NCI-H128 (cell line): Measurements from ENCODE around the gene INTS3.
"Not testable (repeated sequence)": the region's sequence is repeated elsewhere in the genome, so short reads cannot be mapped to it uniquely, and the experiment has no call there.

Source experiments
- DNase-seq: peaks from one replicate; lab custom pipeline; 2025; ENCODE audit not compliant: unreplicated experiment; lab: John Stamatoyannopoulos, UW

The INTS3 gene

DNA sequence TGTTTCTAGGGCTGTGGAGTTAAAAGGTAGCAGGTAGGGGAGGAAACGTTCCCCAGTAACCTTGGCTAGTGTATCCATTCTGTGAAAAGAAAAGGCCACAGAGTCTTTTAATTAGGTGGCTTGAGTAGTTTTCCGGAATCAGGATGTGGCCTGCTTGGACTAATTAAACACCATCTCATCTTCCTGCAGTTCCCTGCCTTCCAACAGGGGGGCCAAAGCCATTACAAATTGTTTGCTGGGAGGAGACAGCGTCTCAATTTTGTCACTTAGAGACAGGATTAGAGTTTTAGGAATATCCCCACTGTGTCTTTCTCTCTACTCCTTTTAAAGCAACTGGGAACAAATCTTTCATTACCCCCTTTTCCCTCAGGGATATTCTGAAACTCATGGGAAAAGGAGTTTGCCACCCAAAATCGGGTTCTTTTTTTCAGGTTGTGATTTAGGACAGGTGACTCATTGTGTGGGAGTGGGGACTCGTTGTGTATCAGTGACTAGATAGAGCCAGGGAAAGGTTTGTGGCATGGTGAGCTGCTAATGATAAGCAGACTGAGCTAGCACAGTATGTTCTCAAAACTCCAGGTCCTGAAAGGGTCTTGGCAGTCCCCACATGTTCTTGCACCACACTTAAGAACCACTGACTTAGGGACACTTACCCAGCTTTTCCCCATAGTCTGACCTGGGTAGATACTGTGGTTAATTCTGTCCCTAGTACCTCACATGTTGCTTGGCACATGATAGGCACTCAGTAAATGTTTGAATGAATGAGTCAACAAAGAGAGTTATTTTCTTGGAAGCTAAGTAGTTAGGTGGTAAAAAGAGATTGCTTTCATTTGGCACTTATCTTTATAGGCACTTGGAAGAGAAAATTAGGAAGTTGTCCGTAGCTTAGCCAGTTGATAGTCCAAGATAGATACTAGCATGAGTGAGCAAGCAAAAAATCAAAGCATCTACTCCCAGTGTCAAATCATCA, 22.5 kb downstream of the INTS3 start:
- no peak for DNase-seq

- DNase-seq: no peak
Observed at GRCh38 chr1:153752072-153752471, 24.2 kb downstream of the INTS3 start.

DNA sequence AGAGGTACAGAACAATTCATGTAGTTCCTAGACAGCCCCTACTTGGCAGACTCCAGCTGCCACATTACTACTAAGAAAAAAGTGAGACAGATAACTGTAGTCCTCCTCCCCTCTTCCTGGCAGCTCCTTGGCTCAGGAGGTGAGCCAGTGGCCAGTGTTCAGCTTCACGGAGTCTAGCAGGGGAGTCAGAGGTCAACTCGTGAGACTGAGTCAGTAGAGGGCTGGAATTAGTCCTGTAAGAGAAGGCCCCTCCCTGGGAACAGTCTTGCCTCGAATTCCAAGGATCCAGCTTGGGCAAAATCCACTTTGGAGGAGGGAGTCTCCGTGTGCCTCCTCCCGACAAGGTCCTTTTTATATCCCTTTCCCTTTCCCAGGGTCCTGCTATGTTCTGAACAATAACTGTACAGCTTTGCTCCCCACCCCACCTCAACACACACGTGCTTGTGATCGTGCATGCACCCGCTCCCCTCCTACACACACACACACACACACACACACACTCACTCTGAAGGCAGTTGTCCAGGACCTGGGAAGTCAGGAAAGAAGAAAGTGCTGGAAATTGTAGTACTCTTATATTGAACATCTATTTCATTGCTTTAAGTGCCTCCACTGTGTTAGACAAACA, 24.8 kb downstream of the INTS3 start:
- DNase-seq: no peak

DNA sequence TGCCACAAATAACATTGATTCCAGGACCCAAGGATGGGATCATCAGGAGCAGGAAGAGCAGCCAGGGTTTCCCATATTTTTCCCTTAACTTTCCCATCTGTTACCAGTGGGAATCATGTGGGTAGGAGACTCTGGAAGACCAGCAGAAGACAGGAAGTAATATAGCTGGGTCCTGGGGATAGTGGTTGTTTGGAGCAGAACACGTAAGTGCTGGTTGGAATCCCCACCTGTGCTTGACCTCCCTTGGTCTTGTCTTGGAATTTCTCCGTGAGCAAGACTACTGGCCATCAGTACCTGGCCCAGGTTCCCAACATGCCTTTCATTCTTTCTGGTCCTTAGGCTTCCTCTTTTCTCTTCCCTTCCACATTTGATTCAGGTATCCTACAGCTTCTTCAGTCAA, 26.4 kb downstream of the INTS3 start:
- DNase-seq: no peak

GRCh38 chr1:153760440-153760839, 32.6 kb downstream of the INTS3 start:
- DNase-seq: no peak

GRCh38 chr1:153763365-153764225, 35.7 kb downstream of the INTS3 start:
- DNase-seq: no peak

GRCh38 chr1:153764310-153764709, 36.5 kb downstream of the INTS3 start:
- DNase-seq: no peak

DNA sequence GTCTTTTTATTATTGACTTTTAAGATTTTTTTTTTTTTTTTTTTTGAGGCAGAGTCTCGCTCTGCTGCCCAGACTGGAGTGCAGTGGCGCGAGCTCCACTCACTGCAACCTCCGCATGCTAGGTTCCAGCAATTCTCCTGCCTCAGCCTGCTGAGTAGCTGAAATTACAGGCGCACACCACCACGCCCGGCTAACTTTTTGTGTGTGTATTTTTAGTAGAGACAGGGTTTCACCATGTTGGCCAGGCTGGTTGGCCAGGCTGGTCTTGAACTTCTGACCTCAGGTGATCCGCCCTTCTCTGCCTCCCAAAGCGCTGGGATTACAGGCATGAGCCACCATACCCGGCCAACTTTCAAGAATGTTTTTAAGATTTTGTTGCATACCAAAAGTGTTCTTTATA, 38.8 kb downstream of the INTS3 start:
- DNase-seq: not testable (repeated sequence)

DNA sequence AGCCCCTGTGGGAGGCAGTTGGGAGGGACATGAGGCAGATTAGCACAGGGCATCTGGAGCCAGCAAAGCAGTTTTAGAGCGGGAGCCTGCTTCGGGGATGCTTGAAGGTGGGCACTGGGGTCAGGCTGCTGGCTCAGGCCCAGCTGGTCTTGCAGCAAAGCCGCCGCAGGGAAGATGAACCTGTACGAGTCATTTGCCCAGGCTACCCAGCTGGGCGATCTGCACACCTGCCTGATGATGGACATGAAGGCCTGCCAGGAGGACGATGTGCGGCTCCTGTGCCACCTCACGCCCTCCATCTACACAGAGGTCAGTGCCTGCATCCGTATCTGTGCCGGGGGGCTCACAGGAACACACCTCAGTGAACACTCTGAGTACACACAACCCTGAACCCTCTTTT, 39.7 kb downstream of the INTS3 start:
- no peak for DNase-seq

DNA sequence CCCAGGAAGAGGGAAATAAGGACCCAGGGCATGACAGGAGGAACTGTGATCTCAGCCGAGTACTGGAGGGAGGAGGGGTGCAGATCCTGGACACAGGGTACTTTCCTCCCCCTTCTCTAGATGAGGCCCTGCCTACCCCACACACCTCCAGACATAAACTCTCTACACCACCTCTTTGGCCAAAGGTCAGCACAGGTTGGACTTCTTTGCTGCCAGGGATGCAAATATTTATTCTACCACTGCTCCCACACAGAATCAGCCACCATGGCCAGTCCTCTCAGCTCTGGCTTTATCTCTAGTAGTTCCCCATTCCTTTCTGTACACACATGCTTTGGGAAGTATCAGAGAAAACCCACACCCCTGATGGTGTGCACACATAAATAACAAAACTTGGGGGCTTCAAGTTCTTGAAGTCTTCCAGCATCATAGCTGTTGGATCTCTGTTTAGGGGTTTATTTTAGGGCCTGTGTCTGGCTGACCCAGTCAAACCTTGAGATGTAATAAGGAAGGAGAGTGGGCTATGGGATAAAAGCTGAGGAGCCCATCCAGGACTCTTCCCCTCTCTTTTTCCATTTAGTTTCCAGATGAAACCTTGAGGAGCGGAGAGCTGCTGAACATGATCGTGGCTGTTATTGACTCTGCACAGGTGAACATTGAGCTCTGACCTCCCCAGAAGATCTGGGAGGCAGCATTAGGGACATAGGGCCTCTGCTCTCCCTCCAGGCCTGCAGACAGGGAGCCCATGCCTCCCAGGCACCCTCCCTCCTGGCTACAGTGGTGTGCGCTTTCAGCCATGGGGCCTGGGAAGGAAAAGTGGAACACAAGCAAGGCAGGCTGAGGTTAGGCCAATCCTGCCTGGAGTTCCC, 40.7 kb downstream of the INTS3 start:
- DNase-seq: no peak

- DNase-seq: no peak
Observed at GRCh38 chr1:153769221-153769620, 41.4 kb downstream of the INTS3 start.

- no peak for DNase-seq
Observed at GRCh38 chr1:153770797-153771196, 42.9 kb downstream of the INTS3 start.

DNA sequence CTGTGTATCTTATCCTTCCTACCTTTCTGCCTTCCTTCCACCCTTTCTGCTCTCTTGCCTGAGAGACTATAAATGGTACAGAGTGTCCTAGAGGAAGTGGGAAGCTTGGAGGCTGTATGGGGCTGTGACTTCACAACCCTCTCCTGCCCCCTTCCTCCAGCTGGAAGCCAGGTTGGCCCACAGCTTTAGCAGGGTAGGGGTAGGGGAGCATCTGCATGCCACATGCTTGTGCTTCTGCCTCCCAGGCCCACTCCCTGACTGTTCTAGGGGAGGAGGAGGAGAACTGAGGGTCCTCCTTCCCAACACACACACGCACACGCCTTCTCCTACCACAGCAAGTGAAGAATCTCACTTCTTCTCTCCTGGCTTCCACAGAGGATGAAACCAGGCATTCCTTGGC, 43.4 kb downstream of the INTS3 start:
- DNase-seq: no peak

DNA sequence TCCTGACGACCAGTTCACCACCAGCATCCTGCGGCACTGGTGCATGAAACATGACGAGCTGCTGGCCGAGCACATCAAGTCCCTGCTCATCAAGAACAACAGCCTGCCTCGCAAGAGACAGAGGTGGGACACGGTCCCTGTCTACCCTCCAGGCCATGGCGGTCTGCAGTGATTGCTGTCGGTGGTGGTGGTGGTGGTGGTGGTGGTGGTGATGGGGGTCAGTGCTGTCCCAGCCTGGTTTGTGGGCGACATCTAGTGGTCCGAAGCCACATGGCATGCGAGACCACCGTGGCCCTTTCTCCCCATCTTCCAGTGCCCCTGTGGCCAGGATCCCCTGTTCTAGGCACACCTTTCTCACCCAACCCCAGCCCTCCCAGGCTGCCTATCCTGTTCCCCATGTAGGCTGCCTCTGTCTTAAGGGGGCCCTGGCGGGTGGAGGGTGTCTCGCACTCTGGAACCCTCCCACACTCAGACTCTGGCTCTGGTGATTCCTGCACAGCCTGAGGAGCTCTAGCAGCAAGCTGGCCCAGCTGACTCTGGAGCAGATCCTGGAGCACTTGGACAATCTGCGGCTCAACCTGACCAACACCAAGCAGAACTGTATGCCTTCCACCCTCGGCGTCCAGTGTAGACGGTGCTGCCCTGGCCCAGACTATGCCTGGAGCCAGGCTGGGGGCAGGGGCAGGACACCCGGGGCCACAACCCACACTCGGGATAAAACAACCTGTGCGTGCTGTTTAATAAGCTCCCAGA, 44.2 kb downstream of the INTS3 start:
- DNase-seq: no peak

- DNase-seq: no peak
Observed at GRCh38 chr1:153773096-153773921, 45.5 kb downstream of the INTS3 start.

- DNase-seq: no peak
Observed at GRCh38 chr1:153774026-153774595, 46.3 kb downstream of the INTS3 start.

GRCh38 chr1:153774780-153775457, 47.1 kb downstream of the INTS3 start, which contains the start of gene SLC27A3:
TSS of gene SLC27A3 (plus strand) at chr1:153775407. CDS start at chr1:153775498, 91 bp downstream.
- DNase-seq: peak; percentile 68
